Skin epidermis (tissue), 12 donors: ENCODE results near the gene PMM1.

Experiments used
- H3K27ac ChIP-seq, 21 experiments: fragments of 200-600 bp; sonication (generic) in 11 of 21; one replicate each; pipeline ENCODE4 v1.5.0; 2020; ENCODE audit warnings: mild to moderate bottlenecking in 3 of 21, inconsistent platforms in 2 of 21, moderate library complexity in 2 of 21
- H3K4me3 ChIP-seq, 7 experiments: fragments of 200-600 bp; sonication (generic) in 2 of 7; one replicate each; pipeline ENCODE4 v1.5.0; 2020; ENCODE audit warnings: inconsistent platforms in 2 of 7, mild to moderate bottlenecking in 2 of 7, moderate library complexity in 1 of 7

PMM1 gene

DNA sequence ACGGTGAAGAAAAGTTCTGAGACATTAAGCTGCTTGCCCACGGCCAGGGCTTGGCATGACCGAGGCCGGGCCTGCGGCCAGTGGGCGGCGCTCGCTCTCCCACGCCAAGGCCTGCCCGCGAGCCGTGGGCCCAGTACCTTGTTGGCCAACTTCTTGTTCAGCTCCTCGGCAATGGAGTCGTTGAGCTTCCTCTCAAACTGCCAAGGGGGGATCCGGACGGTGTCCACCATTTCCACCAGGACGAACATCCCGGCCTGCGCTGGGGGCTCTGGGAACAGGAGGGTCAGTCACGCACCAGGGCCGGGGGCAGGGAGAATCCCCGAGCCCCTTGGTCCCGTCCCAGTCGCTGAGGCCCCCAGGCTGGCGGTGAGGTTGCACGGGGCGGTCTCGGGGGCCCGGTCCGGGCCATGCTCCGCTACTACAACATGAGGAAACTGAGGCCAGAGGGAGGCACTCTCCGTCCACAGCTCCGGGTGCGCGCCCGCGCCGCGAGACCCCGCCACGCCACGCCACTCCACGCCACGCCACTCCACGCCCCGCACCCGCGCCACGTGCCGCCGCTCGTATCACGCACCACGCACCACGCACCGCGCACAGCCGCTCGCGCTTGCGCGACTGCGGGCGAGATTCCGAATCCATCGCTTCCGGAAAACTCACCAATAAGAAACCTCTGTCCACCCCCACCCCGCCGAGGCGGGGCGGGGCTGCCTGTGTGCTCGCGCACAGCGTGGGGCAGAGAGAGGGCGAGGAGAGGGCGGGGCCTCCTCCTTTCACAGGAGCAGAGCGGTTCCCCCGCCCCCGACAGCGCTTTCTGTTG, 45.6 kb downstream of the PMM1 start, which contains the start of gene POLR3H:
Gene POLR3H (minus strand): TSS at position 617 of the 817 bp plus-strand sequence. CDS start 369 bp downstream, at position 248.
- Histone ChIP-seq H3K27ac (peak within 1 kb of the TSS; percentile 7 to 92 (median 85)), H3K4me3 (peak within 1 kb of the TSS; percentile 51 to 94 (median 69))

DNA sequence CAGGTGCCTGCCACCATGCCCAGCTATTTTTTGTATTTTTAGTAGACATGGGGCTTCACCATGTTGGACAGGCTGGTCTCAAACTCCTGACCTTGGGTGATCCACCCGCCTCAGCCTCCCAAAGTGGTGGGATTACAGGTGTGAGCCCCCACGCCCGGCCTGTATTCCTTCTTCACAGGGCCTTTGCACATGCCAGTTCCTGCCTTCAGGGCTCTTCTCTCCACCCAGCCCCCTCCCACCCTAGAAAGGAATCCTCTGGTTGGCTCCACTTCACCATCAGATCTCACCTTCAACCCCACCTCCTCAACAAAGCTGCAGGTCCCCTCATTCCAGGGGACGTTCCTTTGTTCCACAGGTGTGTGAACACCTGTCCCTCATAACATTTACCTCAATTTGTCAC, 47.4 kb downstream of the PMM1 start:
- H3K27ac ChIP-seq = peak overlapping the region in 1 of 21 experiments; percentile 2
- no peak overlapping the region for H3K4me3 ChIP-seq

DNA sequence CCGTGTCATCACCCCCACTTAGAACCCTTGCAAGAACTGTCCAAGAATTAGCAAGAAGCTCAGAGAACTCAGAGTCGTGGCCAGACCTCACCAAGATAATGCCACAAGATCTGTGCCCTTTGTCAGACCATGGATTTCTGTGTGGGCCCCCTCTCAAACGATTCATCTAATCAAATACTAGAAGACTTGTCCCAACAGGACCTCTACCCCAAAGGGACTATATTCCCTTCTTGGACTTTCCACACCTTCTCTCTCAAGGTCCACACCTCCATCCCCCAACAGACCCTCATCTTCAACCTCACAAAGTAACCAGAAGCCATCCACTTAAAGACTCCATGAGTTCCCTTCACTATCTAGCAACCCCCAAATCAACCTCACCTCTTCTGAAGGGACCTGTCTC, 48.2 kb downstream of the PMM1 start:
- Histone ChIP-seq H3K4me3 (no peak overlapping the region), H3K27ac (peak overlapping the region in 1 of 21 experiments; percentile 2)

DNA sequence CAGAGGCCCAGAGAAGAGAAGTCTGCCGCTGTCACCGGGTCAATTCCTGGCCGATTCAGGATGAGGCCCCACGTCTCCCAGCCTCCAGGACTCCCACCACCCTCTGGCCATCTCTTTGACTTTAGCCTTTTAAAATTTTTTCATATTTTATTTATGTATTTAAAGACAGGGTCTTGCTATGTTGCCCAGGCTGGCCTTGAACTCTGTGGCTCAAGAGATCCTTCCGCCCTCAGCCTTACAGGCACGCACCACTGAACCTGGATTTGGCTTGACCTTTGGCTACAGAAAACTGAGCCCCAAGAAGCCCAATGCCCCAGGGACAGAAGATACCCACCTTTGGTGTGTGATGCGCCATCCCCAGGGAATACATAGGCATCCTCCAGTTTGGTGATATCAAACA, 49.3 kb downstream of the PMM1 start:
- no peak overlapping the region for H3K4me3 ChIP-seq
- no peak overlapping the region for H3K27ac ChIP-seq

DNA sequence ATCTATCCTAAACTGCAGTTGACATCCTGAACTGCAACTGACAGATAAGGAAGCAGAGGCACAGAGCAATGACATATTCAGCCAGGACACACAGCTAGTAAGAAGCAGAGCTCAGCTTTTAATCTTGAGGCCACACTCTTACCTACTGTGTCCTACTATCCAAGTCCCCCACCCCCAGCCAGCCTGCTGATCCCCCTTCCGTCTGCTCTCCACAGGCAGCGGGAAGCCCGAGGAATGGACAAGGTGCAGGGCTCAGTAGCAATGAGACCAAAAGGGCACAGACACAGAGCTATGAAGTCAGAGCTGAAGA, 49.7 kb downstream of the PMM1 start:
- Histone ChIP-seq H3K4me3 (no peak overlapping the region), H3K27ac (no peak overlapping the region)

DNA sequence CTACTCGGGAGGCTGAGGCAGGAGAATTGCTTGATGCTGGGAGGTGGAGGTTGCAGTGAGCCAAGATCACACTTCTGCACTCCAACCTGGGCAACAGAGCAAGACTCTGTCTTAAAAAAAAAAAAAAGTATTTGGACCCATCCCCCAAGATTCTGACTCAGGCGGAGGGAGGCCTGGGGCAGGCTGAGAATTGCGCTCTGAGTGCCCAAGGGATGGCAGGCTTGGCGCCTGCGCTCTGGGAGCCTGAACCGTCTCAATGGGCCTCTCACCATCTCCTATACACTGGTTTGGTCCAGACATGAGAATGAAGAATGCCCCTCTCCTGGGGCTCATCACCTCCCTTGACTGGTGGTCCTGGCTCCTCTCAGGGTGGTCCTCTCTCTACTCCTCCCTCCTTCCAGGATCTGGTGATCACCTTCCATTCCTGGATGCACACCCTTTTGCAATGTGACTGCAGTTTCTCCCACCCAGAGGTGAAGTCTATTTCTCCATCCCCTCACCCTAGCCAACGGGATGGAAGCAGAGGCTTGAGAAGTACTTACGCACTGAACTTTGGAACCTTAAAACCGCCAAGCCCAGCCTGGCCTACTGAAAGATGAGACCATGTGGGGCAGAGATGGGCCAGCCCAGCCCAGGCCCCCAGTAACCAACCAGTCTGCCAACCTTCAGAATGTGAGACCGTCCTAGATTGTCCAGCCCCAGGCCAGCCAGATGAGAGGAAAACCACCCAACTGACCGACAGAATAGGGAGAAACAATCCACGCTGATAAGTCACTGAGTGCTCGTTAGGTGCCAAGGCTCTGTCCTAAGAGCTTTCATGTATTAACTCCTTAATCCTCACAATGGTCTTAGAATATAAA, 50.3 kb downstream of the PMM1 start:
- H3K27ac ChIP-seq = no peak overlapping the region
- H3K4me3 ChIP-seq = no peak overlapping the region

DNA sequence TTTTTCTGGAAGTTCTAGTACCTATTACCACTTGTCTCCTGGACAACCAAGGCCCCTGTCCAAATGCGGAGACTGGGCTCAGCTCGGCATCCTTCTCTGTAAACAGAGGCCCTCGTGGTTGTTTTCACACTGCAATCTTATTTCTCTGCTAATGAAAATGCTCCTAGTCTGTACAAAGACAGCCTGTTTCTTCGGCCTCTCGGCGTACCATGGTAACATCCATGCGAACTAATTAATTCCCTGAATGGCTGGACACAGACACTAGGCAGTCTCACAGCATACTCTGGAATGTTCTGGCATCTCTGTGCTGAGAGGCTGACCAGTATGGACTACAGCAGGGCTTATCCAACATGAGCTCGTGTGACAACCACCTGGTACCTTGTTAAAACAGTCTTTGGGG, 51.1 kb downstream of the PMM1 start:
- Histone ChIP-seq H3K27ac (no peak overlapping the region), H3K4me3 (no peak overlapping the region)

DNA sequence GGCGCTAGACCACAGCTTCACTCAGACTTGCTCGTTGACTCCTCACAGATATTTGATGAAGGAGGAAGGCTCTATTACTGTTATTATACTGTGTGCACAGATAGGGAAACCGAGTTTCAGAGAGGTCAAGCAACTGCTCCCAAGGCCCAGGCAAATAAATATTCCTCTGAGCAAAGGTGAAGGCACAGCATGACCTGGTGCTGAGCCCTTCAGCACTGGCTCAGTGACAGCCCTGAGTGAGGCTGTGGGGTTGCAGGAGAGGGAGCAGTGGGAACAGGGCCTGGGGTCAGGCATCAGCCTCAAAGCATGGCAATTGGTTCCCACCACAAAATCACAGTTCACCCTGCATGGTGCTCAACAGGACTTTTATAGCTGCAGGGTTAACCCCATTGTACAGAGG, 52.4 kb downstream of the PMM1 start:
- H3K4me3 ChIP-seq = no peak overlapping the region
- H3K27ac ChIP-seq = no peak overlapping the region

DNA sequence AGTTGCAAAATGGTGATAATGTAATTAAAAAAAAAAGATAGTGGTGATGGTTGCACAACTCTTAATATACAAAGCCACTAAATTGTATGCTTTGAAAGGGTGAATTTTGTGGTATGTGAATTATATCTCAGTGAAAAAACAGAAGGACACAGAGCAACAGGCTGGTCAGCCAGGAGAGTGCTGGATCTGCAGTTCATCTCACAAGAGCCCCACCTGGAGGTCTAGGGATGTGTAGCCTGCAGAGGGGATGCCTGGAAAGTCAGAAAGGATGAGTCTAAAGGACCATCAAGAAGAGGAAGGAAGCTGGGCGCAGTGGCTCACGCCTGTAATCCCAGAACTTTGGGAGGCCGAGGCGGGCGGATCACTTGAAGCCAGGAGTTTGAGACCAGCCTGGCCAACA, 54.4 kb downstream of the PMM1 start:
- no peak overlapping the region for H3K27ac ChIP-seq
- no peak overlapping the region for H3K4me3 ChIP-seq

DNA sequence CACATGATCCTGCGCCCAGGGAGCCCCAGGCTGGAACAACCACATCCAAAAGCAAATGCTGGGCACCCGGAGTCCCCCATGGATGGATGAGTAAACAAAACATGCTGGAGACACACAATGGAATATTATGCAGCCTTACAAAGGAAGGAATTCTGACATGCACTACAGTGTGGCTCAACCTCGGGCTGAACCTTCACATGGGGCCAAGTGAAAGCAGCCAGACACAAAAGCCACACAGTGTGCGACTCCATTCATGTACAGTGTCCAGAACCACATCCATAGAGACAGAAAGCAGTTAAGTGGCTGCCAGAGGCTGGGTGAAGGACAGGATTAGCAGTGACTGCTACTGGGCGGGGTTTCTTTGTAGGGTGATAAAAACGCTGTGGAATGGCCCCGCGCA, 55.4 kb downstream of the PMM1 start:
- Histone ChIP-seq H3K4me3 (no peak overlapping the region), H3K27ac (no peak overlapping the region)

DNA sequence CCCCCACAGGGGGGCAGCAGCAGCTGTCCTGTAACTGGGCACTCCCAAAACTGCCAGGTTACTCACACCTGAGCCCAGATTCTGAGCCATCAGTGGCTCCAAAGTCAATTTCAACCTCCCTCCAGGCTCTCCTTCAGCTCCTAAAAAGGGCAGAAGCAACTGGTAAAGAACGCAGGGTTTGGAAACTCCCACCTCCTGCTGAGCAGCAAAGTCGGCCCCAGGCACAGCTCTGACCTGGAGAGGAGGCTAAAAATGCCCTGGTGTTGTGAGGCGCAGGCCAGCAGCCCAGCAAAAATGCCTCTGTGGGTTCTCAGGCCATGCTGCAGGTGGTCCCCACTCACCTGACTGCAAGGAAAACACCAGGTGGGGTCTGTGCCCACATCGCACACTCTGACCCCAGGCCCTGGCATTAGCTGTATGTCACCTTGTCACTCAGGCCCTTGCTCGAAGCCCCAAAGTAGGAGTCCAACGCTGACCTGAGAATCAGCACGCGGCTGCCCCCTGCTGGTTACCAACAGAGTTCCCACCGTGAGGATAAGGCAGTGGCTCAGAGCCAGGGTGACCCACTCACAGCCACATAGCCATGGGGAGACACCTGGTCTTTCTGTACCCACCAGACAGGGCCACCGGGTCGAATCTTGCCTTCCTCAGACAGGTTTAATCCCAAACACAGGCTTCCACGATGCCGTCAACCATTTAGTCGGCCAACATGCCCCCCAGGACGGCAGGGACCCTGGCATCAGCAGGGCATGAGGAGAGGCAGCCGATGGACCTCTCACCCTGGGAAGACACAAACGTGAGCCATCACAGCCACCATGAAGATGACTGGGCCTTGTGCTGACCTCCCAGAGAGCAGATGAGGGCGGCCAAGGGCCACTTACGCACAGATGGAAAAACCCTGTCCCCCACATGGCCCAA, 56.5 kb downstream of the PMM1 start:
- peak overlapping the region in 1 of 21 experiments; percentile 12 for H3K27ac ChIP-seq
- H3K4me3 ChIP-seq = no peak overlapping the region

DNA sequence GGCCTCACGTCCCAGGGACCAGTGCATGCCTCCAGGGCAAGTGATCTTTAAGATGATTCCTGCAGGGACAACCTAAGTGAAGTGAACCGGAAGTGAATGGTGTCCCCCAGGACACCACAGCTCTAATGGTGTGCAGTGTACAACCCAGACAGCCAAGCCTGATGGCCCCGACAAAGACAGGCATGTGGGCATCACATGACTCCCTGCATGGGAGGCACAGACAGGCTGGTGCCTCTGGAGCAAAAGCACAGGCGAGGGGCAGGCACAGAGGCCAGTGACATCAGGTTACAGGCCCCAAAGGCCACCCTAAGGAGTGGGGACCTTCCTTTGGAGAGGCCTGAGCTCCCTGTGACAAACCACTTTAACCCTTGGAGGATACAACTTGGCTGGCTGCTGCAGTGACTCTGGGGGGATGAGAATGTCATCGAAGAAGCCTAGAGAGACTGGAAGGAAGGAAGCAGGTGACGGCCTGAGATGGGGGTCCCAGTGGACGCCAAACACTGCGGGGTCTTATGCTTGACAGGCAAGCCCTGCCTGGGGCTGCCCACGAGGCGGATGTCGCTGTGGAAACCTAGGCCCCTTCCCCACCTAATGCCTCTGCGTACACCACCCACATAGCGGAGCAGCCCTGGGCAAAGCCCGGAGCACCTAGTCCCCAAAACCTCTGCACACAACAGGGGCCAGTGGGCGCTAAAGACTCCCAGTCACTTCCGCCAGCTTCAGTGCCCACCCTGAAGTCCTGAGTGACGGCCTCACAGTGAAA, 57.7 kb downstream of the PMM1 start:
- no peak overlapping the region for H3K27ac ChIP-seq
- H3K4me3 ChIP-seq = no peak overlapping the region

DNA sequence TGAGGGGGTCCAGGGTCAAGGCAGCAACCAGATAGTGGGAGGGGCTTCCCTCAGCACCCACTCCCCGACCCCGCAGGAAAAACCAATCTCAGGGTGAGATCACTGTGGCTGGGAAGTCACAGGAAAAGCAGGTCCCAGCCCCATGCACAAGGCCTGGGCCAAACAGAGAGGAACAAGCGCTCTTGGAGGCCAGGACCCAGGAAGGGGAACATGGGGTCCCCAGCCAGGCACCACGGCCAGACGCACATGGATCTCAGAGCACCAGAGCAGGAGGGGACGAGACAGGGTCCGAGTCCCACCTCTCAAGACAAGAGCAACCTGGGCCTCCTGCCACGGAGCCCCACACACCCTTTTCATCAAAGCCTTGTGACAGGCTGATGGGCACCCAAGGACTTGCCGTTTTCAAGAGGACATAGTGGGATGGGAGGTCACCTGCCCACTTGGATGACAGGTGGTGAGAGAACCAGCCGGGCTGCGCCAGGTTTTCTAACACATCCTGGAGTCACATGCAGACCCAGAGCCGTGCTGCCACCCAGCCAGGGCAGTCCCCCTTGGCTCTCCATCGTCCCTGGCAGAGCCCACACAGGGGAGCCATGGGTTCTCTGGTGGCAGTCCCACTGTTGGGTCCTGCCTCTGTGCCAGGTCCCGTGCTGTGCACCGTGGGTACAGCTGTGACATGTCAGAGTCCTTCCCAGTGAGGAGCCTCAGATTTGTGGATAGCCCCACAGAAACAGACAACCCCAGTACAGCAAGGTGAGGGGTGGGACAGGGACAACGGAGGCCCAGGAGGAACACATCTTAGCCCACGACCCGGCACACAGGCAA, 58.5 kb downstream of the PMM1 start:
- no peak overlapping the region for H3K4me3 ChIP-seq
- peak overlapping the region in 1 of 21 experiments; percentile 29 for H3K27ac ChIP-seq

DNA sequence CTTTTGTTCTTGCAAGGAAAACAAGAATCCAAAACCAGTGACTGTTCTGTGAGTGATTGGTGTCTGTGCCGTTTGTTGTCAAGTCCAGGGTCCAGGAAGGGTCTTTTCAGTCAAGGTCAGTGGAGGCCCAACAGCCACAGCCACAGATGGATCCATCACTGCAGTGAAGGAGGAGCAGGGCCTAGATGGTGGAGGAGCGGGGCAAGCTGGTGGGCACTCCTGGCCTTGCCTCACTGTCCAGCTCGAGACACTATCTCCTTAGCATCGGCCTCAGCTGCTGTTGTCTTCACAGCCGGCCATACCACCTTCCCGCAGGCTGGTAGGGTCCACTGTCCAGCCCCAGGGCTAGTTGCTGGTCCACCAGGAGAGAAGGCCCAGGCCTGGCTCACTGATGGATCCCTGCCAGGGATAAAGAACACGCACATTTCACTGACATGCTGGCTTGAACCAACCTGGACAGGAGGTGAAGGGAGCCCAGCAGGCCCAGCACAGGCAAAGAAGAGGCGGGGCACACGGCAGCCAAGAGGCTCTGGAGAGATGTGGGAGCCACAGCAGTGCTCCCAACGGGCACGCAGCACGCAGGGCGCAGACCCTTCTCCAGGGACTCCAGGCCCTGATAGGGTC, 60.6 kb downstream of the PMM1 start:
- H3K27ac ChIP-seq = peak overlapping the region in 1 of 21 experiments; percentile 21
- no peak overlapping the region for H3K4me3 ChIP-seq

DNA sequence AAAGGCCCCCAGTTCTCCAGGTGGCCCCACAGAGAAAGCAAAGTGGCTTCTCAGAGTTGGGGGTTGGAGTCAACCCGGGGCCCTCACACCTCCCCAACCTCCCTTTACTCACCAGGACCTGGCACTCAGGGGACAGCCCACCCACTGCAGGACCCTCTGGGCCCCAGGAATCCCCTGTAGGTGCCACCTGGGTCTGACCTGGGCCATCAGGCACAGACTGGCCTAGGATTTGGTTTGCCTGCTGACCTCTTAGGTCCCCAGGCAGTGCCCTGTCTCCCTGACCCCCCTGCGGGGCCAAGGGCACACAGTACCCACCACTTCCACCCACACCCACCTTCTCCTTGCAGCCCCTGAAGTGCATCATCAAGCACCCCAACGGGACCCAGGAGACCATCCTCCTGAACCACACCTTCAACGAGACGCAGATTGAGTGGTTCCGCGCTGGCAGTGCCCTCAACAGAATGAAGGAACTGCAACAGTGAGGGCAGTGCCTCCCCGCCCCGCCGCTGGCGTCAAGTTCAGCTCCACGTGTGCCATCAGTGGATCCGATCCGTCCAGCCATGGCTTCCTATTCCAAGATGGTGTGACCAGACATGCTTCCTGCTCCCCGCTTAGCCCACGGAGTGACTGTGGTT, 61.4 kb downstream of the PMM1 start:
- no peak overlapping the region for H3K4me3 ChIP-seq
- no peak overlapping the region for H3K27ac ChIP-seq
